HepG2 (cell line): ENCODE results near the gene CALM1. TPM values are rescaled to one million over a fixed set of nuclear protein-coding genes. Genes with fewer than 3 reads are reported as not detected.
A peak's percentile ranks its signal among the peaks of the same experiment; 100 is the strongest.

Experiments used
- CREM ChIP-seq, 2 experiments: sonication (generic) in 1 of 2; formaldehyde crosslinking in 1 of 2; IDR thresholded peaks; 2 replicates each; pipeline versions ENCODE4 v1.4.0 to v1.6.1; 2016 to 2020; ENCODE audit warnings: antibody characterized with exemption in 1 of 2, mild to moderate bottlenecking in 1 of 2, missing genetic modification reagents in 1 of 2
- HNRNPLL ChIP-seq: fragments of 200-400 bp; formaldehyde crosslinking; IDR thresholded peaks from 2 replicates; pipeline ENCODE4 v1.6.1; 2017; ENCODE audit warnings: mild to moderate bottlenecking, low read depth, low read length; ENCODE audit not compliant: poor library complexity, severe bottlenecking
- IRF9 ChIP-seq: sonication (generic); formaldehyde crosslinking; IDR thresholded peaks from 2 replicates; pipeline ENCODE4 v1.8.0; 2022; ENCODE audit warnings: missing genetic modification reagents, mild to moderate bottlenecking, borderline replicate concordance
- NFYB ChIP-seq: sonication (generic); formaldehyde crosslinking; IDR thresholded peaks from 2 replicates; pipeline ENCODE4 v1.4.0; 2020; ENCODE audit warnings: missing genetic modification reagents
- NR2C2 ChIP-seq: sonication (generic); formaldehyde crosslinking; IDR thresholded peaks from 2 replicates; pipeline ENCODE4 v1.4.0; 2020; ENCODE audit warnings: missing genetic modification reagents, mild to moderate bottlenecking, moderate library complexity, borderline replicate concordance
- NR2F1 ChIP-seq, 2 experiments: fragments of 450-650 bp in 1 of 2; formaldehyde crosslinking in 1 of 2; IDR thresholded peaks; 2 replicates each; pipeline versions ENCODE4 v1.5.0 to v1.6.1; 2016 to 2020; ENCODE audit warnings: mild to moderate bottlenecking in 1 of 2, missing compliant biosample characterization in 1 of 2, missing genetic modification reagents in 1 of 2, moderate library complexity in 1 of 2
- RXRB ChIP-seq: IDR thresholded peaks from 2 replicates; pipeline ENCODE4 v1.6.1; 2016; ENCODE audit warnings: borderline replicate concordance, missing genetic modification reagents, missing compliant biosample characterization
- ZMYM2 ChIP-seq: sonication (generic); formaldehyde crosslinking; IDR thresholded peaks from 2 replicates; pipeline ENCODE4 v1.8.0; 2022; ENCODE audit warnings: mild to moderate bottlenecking, missing genetic modification reagents
- ZNF326 ChIP-seq: sonication (generic); formaldehyde crosslinking; IDR thresholded peaks from 2 replicates; pipeline ENCODE4 v1.4.0; 2020; ENCODE audit warnings: missing genetic modification reagents, borderline replicate concordance
- ZNF800 ChIP-seq: sonication (generic); formaldehyde crosslinking; IDR thresholded peaks from 2 replicates; pipeline ENCODE4 v1.4.0; 2020; ENCODE audit warnings: missing genetic modification reagents
- polyA plus RNA-seq, 8 experiments: library from polyadenylated mRNA; depleted of rRNA in 3 of 8; stranded (reverse) in 7 of 8; unstranded in 1 of 8; fragments of >200 nt; fragmentation: Illumina TruSeq in 4 of 8; extraction: Trizol in 4 of 8; gene quantifications; 2 replicates each; pipeline versions ENCODE4 v1.2.1 to v1.2.3, GENCODE V29; 2011 to 2016; ENCODE audit warnings: low read depth in 4 of 8, missing spikeins in 1 of 8, mixed read lengths in 1 of 8; ENCODE audit not compliant: insufficient read depth in 1 of 8
- total RNA-seq, 5 experiments: library from RNA; depleted of rRNA; stranded (reverse); fragments of >200 nt; fragmentation: Illumina TruSeq; extraction: Trizol; gene quantifications; 2 replicates each; pipeline ENCODE4 v1.2.3, GENCODE V29; 2016; ENCODE audit warnings: low read depth in 1 of 5
- TF ChIP-seq, protein P1 (sequence below): sonication (generic); formaldehyde crosslinking; IDR thresholded peaks from 2 replicates; pipeline ENCODE4 v1.4.0; 2020; ENCODE audit warnings: missing genetic modification reagents
- TF ChIP-seq, protein P2 (sequence below): sonication (generic); formaldehyde crosslinking; IDR thresholded peaks from 2 replicates; pipeline ENCODE4 v1.4.0; 2020; ENCODE audit warnings: missing genetic modification reagents
- TF ChIP-seq, protein P3 (sequence below): sonication (generic); formaldehyde crosslinking; IDR thresholded peaks from 2 replicates; pipeline ENCODE4 v1.5.0; 2020; ENCODE audit warnings: mild to moderate bottlenecking, missing genetic modification reagents

Gene CALM1
- total and polyA plus RNA-seq, 2 of the 13 experiments (the other 11 are each of a cell fraction or from before 2014, with no cell fraction given), result 110 to 238 TPM

DNA sequence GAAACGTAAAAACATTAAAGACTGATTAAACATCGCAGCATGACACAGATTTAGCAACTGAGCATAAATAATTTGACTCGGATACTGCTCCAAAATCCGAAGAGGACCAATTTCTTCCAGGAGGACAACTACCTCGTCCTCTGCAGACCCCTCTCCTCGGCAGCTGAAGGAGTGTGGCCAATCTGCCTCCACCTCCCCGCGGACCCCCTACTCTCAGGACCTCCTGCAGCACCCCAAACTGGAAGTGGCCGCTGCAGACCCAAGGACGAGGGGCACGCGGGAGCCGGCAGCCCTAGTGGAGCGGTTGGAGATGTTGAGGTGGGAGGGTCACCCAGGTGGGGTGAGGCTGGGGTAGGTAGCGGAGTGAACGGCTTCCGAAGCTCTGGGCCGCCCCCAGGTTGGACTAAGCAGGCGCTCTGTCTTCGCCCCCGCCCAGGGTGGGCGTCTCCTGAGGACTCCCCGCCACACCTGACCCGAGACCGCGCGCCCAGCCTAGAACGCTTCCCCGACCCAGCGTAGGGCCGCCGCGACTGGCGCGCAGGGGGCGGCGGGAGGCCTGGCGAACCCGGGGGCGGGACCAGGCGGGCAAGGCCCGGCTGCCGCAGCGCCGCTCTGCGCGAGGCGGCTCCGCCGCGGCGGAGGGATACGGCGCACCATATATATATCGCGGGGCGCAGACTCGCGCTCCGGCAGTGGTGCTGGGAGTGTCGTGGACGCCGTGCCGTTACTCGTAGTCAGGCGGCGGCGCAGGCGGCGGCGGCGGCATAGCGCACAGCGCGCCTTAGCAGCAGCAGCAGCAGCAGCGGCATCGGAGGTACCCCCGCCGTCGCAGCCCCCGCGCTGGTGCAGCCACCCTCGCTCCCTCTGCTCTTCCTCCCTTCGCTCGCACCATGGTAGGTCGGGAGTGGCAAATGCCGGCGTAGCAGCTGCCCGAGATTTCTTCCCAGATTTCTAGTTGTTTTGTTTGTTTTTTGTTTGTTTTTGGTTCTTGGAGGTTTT, at the start of gene CALM1 (continued):
- TF ChIP-seq, protein P1, sequence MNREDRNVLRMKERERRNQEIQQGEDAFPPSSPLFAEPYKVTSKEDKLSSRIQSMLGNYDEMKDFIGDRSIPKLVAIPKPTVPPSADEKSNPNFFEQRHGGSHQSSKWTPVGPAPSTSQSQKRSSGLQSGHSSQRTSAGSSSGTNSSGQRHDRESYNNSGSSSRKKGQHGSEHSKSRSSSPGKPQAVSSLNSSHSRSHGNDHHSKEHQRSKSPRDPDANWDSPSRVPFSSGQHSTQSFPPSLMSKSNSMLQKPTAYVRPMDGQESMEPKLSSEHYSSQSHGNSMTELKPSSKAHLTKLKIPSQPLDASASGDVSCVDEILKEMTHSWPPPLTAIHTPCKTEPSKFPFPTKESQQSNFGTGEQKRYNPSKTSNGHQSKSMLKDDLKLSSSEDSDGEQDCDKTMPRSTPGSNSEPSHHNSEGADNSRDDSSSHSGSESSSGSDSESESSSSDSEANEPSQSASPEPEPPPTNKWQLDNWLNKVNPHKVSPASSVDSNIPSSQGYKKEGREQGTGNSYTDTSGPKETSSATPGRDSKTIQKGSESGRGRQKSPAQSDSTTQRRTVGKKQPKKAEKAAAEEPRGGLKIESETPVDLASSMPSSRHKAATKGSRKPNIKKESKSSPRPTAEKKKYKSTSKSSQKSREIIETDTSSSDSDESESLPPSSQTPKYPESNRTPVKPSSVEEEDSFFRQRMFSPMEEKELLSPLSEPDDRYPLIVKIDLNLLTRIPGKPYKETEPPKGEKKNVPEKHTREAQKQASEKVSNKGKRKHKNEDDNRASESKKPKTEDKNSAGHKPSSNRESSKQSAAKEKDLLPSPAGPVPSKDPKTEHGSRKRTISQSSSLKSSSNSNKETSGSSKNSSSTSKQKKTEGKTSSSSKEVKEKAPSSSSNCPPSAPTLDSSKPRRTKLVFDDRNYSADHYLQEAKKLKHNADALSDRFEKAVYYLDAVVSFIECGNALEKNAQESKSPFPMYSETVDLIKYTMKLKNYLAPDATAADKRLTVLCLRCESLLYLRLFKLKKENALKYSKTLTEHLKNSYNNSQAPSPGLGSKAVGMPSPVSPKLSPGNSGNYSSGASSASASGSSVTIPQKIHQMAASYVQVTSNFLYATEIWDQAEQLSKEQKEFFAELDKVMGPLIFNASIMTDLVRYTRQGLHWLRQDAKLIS (CRISPR knock-in tag), result no peak
- no peak for TF ChIP-seq CREM (IDR thresholded peaks at IDR 0.05)
- TF ChIP-seq CREM (CRISPR knock-in tag; IDR thresholded peaks at IDR 0.05), result no peak
- TF ChIP-seq RXRB (CRISPR knock-in tag), result peak; percentile 74
- TF ChIP-seq ZMYM2 (CRISPR knock-in tag), result no peak
- TF ChIP-seq, protein P2, sequence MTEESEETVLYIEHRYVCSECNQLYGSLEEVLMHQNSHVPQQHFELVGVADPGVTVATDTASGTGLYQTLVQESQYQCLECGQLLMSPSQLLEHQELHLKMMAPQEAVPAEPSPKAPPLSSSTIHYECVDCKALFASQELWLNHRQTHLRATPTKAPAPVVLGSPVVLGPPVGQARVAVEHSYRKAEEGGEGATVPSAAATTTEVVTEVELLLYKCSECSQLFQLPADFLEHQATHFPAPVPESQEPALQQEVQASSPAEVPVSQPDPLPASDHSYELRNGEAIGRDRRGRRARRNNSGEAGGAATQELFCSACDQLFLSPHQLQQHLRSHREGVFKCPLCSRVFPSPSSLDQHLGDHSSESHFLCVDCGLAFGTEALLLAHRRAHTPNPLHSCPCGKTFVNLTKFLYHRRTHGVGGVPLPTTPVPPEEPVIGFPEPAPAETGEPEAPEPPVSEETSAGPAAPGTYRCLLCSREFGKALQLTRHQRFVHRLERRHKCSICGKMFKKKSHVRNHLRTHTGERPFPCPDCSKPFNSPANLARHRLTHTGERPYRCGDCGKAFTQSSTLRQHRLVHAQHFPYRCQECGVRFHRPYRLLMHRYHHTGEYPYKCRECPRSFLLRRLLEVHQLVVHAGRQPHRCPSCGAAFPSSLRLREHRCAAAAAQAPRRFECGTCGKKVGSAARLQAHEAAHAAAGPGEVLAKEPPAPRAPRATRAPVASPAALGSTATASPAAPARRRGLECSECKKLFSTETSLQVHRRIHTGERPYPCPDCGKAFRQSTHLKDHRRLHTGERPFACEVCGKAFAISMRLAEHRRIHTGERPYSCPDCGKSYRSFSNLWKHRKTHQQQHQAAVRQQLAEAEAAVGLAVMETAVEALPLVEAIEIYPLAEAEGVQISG, result peak; percentile 93
- TF ChIP-seq ZNF326, result no peak
- peak; percentile 86 for TF ChIP-seq HNRNPLL
- TF ChIP-seq, protein P3, sequence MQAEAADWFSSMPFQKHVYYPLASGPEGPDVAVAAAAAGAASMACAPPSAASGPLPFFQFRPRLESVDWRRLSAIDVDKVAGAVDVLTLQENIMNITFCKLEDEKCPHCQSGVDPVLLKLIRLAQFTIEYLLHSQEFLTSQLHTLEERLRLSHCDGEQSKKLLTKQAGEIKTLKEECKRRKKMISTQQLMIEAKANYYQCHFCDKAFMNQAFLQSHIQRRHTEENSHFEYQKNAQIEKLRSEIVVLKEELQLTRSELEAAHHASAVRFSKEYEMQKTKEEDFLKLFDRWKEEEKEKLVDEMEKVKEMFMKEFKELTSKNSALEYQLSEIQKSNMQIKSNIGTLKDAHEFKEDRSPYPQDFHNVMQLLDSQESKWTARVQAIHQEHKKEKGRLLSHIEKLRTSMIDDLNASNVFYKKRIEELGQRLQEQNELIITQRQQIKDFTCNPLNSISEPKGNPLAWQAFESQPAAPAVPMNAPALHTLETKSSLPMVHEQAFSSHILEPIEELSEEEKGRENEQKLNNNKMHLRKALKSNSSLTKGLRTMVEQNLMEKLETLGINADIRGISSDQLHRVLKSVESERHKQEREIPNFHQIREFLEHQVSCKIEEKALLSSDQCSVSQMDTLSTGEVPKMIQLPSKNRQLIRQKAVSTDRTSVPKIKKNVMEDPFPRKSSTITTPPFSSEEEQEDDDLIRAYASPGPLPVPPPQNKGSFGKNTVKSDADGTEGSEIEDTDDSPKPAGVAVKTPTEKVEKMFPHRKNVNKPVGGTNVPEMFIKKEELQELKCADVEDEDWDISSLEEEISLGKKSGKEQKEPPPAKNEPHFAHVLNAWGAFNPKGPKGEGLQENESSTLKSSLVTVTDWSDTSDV (CRISPR knock-in tag), result 0 out of 2 replicates have a peak, but pooled peaks have one; percentile 26
- TF ChIP-seq IRF9 (CRISPR knock-in tag), result peak; percentile 87
- TF ChIP-seq ZNF800 (CRISPR knock-in tag), result peak; percentile 95
- peak; percentile 79 for TF ChIP-seq NR2C2
- peak; percentile 55 for TF ChIP-seq NFYB (CRISPR knock-in tag)
- TF ChIP-seq NR2F1 (CRISPR knock-in tag; IDR thresholded peaks at IDR 0.05), result 0 out of 4 replicates have a peak, but pooled peaks of 1 of the 2 experiments have one; percentile 45
